Measurements from ENCODE around the gene NDUFS6.

DNA sequence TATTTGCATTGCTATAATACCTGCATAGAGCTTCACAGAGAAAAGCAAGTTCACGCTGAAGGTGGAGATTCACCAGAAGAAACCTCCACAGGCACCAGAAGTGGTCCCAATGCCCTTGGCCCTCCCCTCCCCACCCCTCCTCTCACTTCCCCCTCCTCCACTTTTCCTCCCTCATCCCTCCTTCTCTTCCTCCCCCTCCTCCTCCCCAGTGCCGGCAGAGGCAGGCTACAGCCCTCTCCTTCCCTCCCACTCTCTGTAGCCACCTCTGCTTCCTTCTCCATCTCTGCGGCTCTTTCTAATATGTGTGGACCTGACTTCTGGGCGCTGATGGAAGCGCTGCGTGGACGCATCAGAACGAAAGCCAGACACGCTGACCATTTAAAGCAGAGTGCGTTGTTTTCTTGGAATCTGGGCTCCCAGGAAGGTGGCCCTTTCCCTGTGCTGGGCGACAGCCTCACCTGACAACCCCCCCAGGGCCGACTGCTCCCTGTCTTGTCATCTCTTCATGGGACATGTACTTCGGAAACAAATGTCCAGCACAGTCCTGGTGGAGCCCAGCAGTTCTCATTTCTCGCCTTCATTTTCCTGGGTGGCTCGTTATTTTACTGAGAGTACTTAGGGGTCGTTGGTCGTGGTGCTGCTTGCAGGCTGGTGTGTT is 29.5 kb downstream of the NDUFS6 start:
- TF ChIP-seq, protein P1, sequence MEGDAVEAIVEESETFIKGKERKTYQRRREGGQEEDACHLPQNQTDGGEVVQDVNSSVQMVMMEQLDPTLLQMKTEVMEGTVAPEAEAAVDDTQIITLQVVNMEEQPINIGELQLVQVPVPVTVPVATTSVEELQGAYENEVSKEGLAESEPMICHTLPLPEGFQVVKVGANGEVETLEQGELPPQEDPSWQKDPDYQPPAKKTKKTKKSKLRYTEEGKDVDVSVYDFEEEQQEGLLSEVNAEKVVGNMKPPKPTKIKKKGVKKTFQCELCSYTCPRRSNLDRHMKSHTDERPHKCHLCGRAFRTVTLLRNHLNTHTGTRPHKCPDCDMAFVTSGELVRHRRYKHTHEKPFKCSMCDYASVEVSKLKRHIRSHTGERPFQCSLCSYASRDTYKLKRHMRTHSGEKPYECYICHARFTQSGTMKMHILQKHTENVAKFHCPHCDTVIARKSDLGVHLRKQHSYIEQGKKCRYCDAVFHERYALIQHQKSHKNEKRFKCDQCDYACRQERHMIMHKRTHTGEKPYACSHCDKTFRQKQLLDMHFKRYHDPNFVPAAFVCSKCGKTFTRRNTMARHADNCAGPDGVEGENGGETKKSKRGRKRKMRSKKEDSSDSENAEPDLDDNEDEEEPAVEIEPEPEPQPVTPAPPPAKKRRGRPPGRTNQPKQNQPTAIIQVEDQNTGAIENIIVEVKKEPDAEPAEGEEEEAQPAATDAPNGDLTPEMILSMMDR (IDR thresholded peaks at IDR 0.05; ENCODE audit: low read length) = no peak
- no peak for TF ChIP-seq EZH2 (IDR thresholded peaks at IDR 0.05; ENCODE audit: borderline replicate concordance, low read length)
